ENCODE data around the gene HS3ST5.

GRCh38 chr6:114240796-114241195 lies 102.0 kb downstream of the HS3ST5 start:
- TF ChIP-seq CTCF (IDR thresholded peaks at IDR 0.05; ENCODE audit: low read length) (no peak), EZH2phosphoT487 (IDR thresholded peaks at IDR 0.05; ENCODE audit: low read length) (no peak), EZH2 (optimal IDR thresholded peaks at IDR 0.05; ENCODE audit: low read depth, low read length) (no peak)

All from MM.1S (cell line).